Hepatocyte (in vitro differentiated cells): ENCODE results near the gene SH2D7.

Experiments
- CTCF ChIP-seq: fragments of 200-600 bp; sonication (generic); IDR thresholded peaks from 2 replicates; pipeline ENCODE4 v1.5.1; 2016; ENCODE audit warnings: antibody characterized with exemption, mild to moderate bottlenecking; ENCODE audit not compliant: poor library complexity
- EZH2 ChIP-seq: fragments of 200-600 bp; sonication (generic); IDR thresholded peaks from 2 replicates; pipeline ENCODE4 v1.6.1; 2016; ENCODE audit warnings: antibody characterized with exemption, mild to moderate bottlenecking, borderline replicate concordance
- EZH2phosphoT487 ChIP-seq: fragments of 200-600 bp; sonication (generic); IDR thresholded peaks from one replicate; pipeline ENCODE4 v1.6.1; 2018; ENCODE audit warnings: antibody characterized with exemption, mild to moderate bottlenecking, low read depth, moderate library complexity; ENCODE audit not compliant: unreplicated experiment, severe bottlenecking

GRCh38 chr15:78130466-78131294, 38.3 kb downstream of the SH2D7 start:
- no peak for TF ChIP-seq CTCF
- no peak for TF ChIP-seq EZH2
- TF ChIP-seq EZH2phosphoT487 = no peak
